Immature natural killer cell (primary cell): Measurements from ENCODE around the gene RPS6KB2. TPM values are rescaled to one million over a fixed set of nuclear protein-coding genes. Genes with fewer than 3 reads are reported as not detected.
A peak's percentile ranks its signal among the peaks of the same experiment; 100 is the strongest.

Experiments used
- DNase-seq, 3 donors: peaks; one replicate each; pipeline ENCODE4 v3.0.0; 2022; ENCODE audit warnings: mixed read lengths in 1 of 3
- H3K27ac Mint-ChIP-seq, 6 donors: one replicate each; pipeline ENCODE4 v1.8.0; 2020; ENCODE audit warnings: mixed read lengths in 6 of 6, mild to moderate bottlenecking in 5 of 6, inconsistent platforms in 4 of 6, moderate library complexity in 3 of 6
- H3K27me3 Mint-ChIP-seq, 3 donors: one replicate each; pipeline ENCODE4 v1.8.0; 2020 to 2021; ENCODE audit warnings: low read depth in 3 of 3, mild to moderate bottlenecking in 3 of 3, mixed read lengths in 3 of 3, moderate library complexity in 3 of 3, inconsistent platforms in 1 of 3
- H3K36me3 Mint-ChIP-seq, 3 donors: one replicate each; pipeline ENCODE4 v1.8.0; 2020; ENCODE audit warnings: mixed read lengths in 3 of 3, inconsistent platforms in 2 of 3, mild to moderate bottlenecking in 2 of 3
- H3K4me1 Mint-ChIP-seq, 2 donors: one replicate each; pipeline ENCODE4 v1.8.0; 2020; ENCODE audit warnings: inconsistent platforms in 2 of 2, mild to moderate bottlenecking in 2 of 2, mixed read lengths in 2 of 2, moderate library complexity in 1 of 2
- H3K4me3 Mint-ChIP-seq, 5 donors: one replicate each; pipeline ENCODE4 v1.8.0; 2020; ENCODE audit warnings: mild to moderate bottlenecking in 5 of 5, mixed read lengths in 5 of 5, inconsistent platforms in 3 of 5, moderate library complexity in 3 of 5
- H3K9me3 Mint-ChIP-seq, 6 donors: one replicate each; pipeline ENCODE4 v1.8.0; 2020; ENCODE audit warnings: mild to moderate bottlenecking in 6 of 6, mixed read lengths in 6 of 6, inconsistent platforms in 4 of 6, moderate library complexity in 3 of 6
- polyA plus RNA-seq, 3 donors: library from polyadenylated mRNA; unstranded; fragments of 300-500 nt; fragmentation: Illumina TruSeq; gene quantifications; one replicate each; pipeline ENCODE4 v1.2.3, GENCODE V29; 2021

RPS6KB2 gene
- polyA plus RNA-seq, 3 donors from 2014 or later = 71.5 to 96.5 (median 74.9) TPM

- Mint-ChIP-seq H3K9me3 (no peaks in the 10 kb centered on the region), H3K4me1 (peaks cover 46 to 49% of the 10 kb centered on the region in 2 donors), H3K27ac (peak overlapping the region; percentile 49 to 90 (median 82)), H3K27me3 (peaks cover 2 to 10% (median 8%) of the 10 kb centered on the region in 3 donors), H3K4me3 (peak overlapping the region; percentile 86 to 90 (median 89)), H3K36me3 (peaks cover 0 to 3% (median 0%) of the 10 kb centered on the region in 3 donors)
- DNase-seq = no peak
Observed at GRCh38 chr11:67392183-67392715, 36.0 kb upstream of the RPS6KB2 start.

- Mint-ChIP-seq H3K36me3 (peaks cover 0 to 6% (median 3%) of the 10 kb centered on the region in 3 donors), H3K27ac (peak overlapping the region in 2 of 6 donors; percentile 58 to 76), H3K27me3 (peaks cover 2 to 8% (median 8%) of the 10 kb centered on the region in 3 donors), H3K4me3 (peak overlapping the region in 4 of 5 donors; percentile 64 to 90 (median 66)), H3K4me1 (peaks cover 53 to 58% of the 10 kb centered on the region in 2 donors), H3K9me3 (no peaks in the 10 kb centered on the region)
- DNase-seq = no peak
Observed at GRCh38 chr11:67393437-67393836, 34.9 kb upstream of the RPS6KB2 start.

DNA sequence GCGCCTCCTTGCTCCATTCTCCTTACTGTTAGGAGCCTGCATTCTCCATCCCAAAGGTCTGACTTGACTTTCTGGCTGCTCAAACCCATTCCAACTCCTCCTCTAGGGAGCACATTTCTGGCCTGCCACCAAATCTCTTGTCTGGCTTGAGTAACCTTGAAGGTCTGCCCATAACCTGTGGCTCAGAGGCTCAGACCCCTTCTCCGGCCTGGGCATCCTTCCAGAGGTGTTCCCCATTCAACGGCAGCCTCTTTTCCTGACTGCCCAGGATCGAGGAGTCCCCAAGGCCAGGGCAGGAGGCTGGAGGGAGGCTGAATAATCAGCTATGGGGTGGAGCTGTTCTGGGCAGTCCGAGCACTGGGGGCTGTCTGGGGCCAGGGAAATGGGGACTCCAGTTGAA lies 34.3 kb upstream of the RPS6KB2 start:
- DNase-seq = no peak
- peak overlapping the region in 4 of 6 donors; percentile 43 to 76 (median 60) for H3K27ac Mint-ChIP-seq
- H3K27me3 Mint-ChIP-seq = peaks cover 2 to 8% (median 8%) of the 10 kb centered on the region in 3 donors
- peak overlapping the region; percentile 63 to 77 (median 66) for H3K4me3 Mint-ChIP-seq
- no peaks in the 10 kb centered on the region for H3K9me3 Mint-ChIP-seq
- peaks cover 55 to 56% of the 10 kb centered on the region in 2 donors for H3K4me1 Mint-ChIP-seq
- peaks cover 0 to 6% (median 3%) of the 10 kb centered on the region in 3 donors for H3K36me3 Mint-ChIP-seq

DNA sequence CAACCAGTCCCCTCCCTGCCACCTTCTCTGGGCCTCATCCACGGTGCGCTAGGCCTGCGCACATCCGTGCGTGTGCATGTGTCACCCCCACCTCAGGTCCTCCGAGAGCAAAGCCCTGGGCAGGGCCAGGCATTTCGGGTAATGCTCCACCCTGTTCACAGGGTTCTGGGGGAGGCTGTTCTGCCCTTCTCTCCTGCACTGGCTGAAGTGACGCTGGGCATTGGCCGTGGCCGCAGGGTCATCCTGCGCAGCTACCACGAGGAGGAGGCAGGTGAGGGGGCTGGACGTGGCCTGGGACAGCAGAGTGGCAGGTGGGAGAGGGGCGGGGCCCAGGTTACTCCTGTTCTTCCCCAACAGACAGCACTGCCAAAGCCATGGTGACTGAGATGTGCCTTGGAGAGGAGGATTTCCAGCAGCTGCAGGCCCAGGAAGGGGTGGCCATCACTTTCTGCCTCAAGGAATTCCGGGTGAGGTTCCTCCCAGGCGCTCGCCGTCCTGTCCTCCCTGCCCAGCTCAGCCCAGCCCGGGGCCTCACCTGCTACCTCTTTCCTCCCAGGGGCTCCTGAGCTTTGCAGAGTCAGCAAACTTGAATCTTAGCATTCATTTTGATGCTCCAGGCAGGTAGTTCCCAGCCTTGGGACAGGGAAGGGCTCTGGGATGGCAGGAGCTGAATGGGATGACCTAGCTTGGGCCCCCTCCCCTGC lies 32.6 kb upstream of the RPS6KB2 start:
- Mint-ChIP-seq H3K36me3 (peaks cover 0 to 12% (median 3%) of the 10 kb centered on the region in 3 donors), H3K27me3 (peaks cover 4 to 8% (median 8%) of the 10 kb centered on the region in 3 donors), H3K27ac (no peak overlapping the region), H3K4me3 (no peak overlapping the region), H3K4me1 (peaks cover 53 to 60% of the 10 kb centered on the region in 2 donors), H3K9me3 (no peaks in the 10 kb centered on the region)
- no peak for DNase-seq

GRCh38 chr11:67396259-67396581 lies 32.1 kb upstream of the RPS6KB2 start:
- DNase-seq = no peak
- Mint-ChIP-seq H3K36me3 (peaks cover 0 to 13% (median 3%) of the 10 kb centered on the region in 3 donors), H3K4me3 (no peak overlapping the region)

DNA sequence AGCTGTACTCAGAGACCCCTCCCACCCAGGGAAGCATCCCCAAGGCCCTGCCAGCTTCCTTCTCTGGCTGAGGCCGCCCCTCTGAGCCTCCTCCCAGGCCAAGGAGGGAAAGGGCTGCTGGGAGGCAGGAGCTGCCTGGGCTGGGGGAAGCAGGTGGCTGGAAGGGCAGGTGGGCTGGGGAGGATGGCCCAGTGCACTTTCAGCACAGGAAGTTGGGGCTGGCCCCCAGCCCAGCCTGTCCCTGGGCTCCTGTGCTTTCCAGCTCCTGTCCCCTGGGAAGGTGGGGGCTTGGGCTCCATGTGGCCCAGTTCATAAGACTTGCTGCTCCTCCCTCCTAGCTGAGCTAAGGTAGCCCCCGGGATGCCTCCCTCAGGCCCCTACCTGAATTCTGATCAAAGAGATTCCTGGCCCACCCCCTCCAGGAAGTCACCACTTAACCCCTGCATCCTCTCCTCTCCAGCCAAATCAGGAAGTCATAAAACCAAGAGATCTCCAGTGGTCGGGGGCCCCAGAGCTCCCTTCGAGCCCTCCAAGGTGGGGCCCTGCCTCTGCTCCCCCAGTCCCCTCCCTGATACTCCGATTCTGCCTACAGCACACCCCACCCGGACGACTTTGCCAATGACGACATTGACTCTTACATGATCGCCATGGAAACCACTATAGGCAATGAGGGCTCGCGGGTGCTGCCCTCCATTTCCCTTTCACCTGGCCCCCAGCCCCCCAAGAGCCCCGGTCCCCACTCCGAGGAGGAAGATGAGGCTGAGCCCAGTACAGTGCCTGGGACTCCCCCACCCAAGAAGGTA lies 31.5 kb upstream of the RPS6KB2 start:
- peak overlapping the region; percentile 40 to 88 (median 77) for H3K27ac Mint-ChIP-seq
- peak overlapping the region in 1 of 5 donors; percentile 34 for H3K4me3 Mint-ChIP-seq
- DNase-seq = no peak
- peaks cover 4 to 8% (median 4%) of the 10 kb centered on the region in 3 donors for H3K27me3 Mint-ChIP-seq
- H3K4me1 Mint-ChIP-seq = peaks cover 50 to 54% of the 10 kb centered on the region in 2 donors
- no peaks in the 10 kb centered on the region for H3K9me3 Mint-ChIP-seq
- peaks cover 0 to 13% (median 3%) of the 10 kb centered on the region in 3 donors for H3K36me3 Mint-ChIP-seq

More at GRCh38 chr11:67396259-67396581, 32.1 kb upstream of the RPS6KB2 start:
- Mint-ChIP-seq H3K4me1 (peaks cover 53 to 59% of the 10 kb centered on the region in 2 donors), H3K27me3 (peaks cover 4 to 8% (median 6%) of the 10 kb centered on the region in 3 donors), H3K27ac (no peak overlapping the region), H3K9me3 (no peaks in the 10 kb centered on the region)

GRCh38 chr11:67397536-67397935 lies 30.8 kb upstream of the RPS6KB2 start:
- Mint-ChIP-seq H3K4me1 (peaks cover 44 to 56% of the 10 kb centered on the region in 2 donors), H3K4me3 (no peak overlapping the region), H3K27ac (peak overlapping the region in 4 of 6 donors; percentile 30 to 78 (median 56)), H3K36me3 (peaks cover 0 to 13% (median 3%) of the 10 kb centered on the region in 3 donors), H3K27me3 (peaks cover 2 to 5% (median 2%) of the 10 kb centered on the region in 3 donors), H3K9me3 (no peaks in the 10 kb centered on the region)
- no peak for DNase-seq

GRCh38 chr11:67397986-67398660 lies 30.2 kb upstream of the RPS6KB2 start:
- no peak for DNase-seq
- no peaks in the 10 kb centered on the region for H3K9me3 Mint-ChIP-seq
- peaks cover 2 to 5% (median 2%) of the 10 kb centered on the region in 3 donors for H3K27me3 Mint-ChIP-seq
- peak overlapping the region in 4 of 6 donors; percentile 30 to 78 (median 56) for H3K27ac Mint-ChIP-seq
- H3K4me3 Mint-ChIP-seq = peak overlapping the region in 1 of 5 donors; percentile 30
- H3K4me1 Mint-ChIP-seq = peaks cover 40 to 53% of the 10 kb centered on the region in 2 donors
- H3K36me3 Mint-ChIP-seq = peaks cover 0 to 13% (median 3%) of the 10 kb centered on the region in 3 donors

DNA sequence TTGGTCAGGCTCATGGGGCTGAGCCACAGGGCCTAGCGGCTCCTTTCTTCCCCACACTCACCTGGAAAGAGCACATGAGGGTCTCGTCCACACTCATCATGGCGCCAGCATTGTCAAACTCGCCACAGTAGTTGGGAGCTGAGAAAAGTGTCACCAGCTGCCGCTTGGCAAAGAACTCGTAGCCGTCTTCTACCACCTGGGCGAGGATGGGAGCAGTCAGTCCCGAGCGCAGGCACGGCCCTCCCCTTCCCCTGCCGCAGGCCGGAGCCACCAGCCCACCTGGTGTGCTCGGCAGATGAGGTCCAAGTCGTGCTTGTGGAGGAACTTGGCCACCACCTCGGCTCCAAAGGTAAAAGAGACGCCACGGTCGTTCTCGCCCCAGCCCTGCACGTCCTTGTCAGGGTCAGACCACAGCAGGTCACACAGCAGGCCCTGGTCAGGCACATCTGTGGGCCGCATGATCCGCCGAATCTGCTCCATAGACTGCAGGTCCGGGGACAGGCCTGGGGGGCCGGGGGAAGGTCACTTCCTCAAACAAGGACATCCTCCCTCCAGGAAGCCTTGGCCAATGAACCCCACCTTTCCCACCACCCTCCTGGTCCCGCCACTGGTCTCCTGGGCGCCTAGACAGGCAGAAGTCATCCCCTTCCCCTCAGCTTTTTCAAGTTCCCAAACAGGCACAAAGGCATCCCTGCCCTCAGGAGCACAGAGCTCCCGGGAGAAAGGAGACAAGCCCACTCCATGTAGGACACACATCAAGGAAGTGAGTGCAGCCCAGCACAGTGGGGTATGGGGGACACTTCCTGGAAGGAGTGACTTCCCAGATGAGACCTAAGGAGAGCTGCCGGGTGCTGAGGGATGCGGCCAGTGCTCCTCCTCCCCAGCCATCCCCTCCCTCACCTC lies 29.4 kb upstream of the RPS6KB2 start:
- Mint-ChIP-seq H3K27me3 (peaks cover 2 to 6% (median 3%) of the 10 kb centered on the region in 3 donors), H3K4me3 (peak overlapping the region in 3 of 5 donors; percentile 47 to 84 (median 60)), H3K36me3 (peaks cover 0 to 13% (median under 1%) of the 10 kb centered on the region in 3 donors), H3K9me3 (no peaks in the 10 kb centered on the region), H3K27ac (peak overlapping the region in 1 of 6 donors; percentile 66), H3K4me1 (peaks cover 40 to 54% of the 10 kb centered on the region in 2 donors)
- no peak for DNase-seq

DNA sequence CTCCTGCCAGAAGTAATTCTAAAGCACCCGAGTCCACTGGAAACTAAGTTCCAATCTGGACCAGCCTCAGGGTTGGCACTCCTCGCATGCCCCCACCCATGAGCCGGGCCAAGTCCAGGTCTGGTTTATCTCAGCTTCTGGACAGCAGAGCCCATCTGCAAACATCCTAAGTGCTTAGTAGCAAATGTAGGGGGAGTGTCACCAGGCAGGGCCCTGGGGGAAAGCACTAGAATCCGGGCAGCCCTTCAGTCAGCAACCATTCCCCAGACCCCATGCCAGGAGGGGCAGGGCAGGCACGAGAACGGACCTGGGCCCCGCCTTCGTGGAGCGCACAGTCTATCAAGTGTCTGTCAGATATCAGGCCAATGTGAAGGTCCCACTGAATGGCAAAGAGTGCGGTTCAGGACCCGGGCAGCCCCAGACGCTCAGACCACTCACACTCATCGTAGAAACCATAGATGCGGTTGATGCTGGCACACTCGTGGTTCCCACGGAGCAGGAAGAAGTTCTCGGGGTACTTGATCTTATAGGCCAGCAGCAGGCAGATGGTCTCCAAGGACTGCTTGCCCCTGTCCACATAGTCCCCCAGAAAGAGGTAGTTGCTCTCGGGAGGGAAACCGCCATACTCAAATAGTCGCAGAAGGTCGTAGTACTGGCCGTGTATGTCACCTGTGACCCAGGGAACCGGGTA lies 27.9 kb upstream of the RPS6KB2 start:
- Mint-ChIP-seq H3K27me3 (peaks cover 2 to 9% (median 7%) of the 10 kb centered on the region in 3 donors), H3K4me1 (peaks cover 46 to 64% of the 10 kb centered on the region in 2 donors), H3K36me3 (peaks cover 0 to 18% (median 4%) of the 10 kb centered on the region in 3 donors), H3K27ac (peak overlapping the region; percentile 81 to 92 (median 84)), H3K9me3 (no peaks in the 10 kb centered on the region), H3K4me3 (peak overlapping the region; percentile 84 to 95 (median 90))
- DNase-seq = peak in 1 of 3 donors; percentile 35

DNA sequence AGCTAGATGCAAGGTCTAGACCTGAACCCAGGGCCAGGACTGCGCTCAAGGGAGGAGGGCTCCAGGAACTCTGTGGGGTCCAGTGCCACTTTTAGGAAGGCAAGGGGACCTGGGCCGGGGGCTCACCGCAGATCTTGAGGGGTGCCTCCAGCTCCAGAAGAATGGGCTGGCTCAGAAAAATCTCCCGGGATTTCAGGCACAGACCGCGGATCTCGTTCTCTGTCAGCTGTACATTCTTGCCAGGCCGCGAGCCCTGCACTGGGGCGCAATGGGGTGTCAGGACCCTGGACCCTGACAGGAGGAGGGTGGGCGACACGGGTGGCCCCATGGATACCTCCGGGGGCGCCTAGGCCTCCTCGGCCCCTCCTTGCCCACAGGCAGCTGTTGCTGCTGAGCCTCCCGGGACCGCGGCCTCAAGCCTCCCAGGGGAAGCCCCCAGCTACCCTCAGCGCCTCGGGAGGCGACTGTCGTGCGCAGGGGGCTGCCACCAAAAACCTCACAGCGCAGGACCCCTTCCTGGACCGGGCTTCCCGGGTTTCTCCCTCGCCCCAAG lies 27.3 kb upstream of the RPS6KB2 start:
- no peak for DNase-seq
- peak overlapping the region; percentile 84 to 95 (median 90) for H3K4me3 Mint-ChIP-seq
- no peaks in the 10 kb centered on the region for H3K9me3 Mint-ChIP-seq
- peaks cover 48 to 69% of the 10 kb centered on the region in 2 donors for H3K4me1 Mint-ChIP-seq
- H3K27ac Mint-ChIP-seq = peak overlapping the region; percentile 81 to 92 (median 84)
- peaks cover 0 to 20% (median 4%) of the 10 kb centered on the region in 3 donors for H3K36me3 Mint-ChIP-seq
- H3K27me3 Mint-ChIP-seq = peaks cover 2 to 9% (median 7%) of the 10 kb centered on the region in 3 donors
